Measurements from ENCODE around the gene SLC10A6. TPM values are rescaled to one million over a fixed set of nuclear protein-coding genes. Genes with fewer than 3 reads are reported as not detected.

The SLC10A6 gene
- total and polyA plus RNA-seq, 2 of the 13 experiments (the other 11 are each of a cell fraction or from before 2014, with no cell fraction given) = not detected

GRCh38 chr4:86791126-86791525 lies 58.1 kb downstream of the SLC10A6 start:
- ChIA-PET POLR2A (no interaction called here), CTCF (ENCODE audit: low intra/inter-chr PET ratio, low total read pairs) (interaction anchor here (2.2 kb wide), 1 partner anchor 105 kb away, joined by 14 read pairs; no protein-coding TSS in a partner anchor)
- FAIRE-seq = peak; percentile 78
- no peak overlapping the region for H3K9ac ChIP-seq (ENCODE audit: insufficient read depth, low read depth, low read length)
- no peaks in the 10 kb centered on the region for H3K4me1 ChIP-seq (ENCODE audit: insufficient read depth, low read length)
- H3K4me2 ChIP-seq (ENCODE audit: low read depth, low read length) = peak overlapping the region; percentile 66
- H3K79me2 ChIP-seq (ENCODE audit: insufficient read depth, low read length) = no peaks in the 10 kb centered on the region
- BruUV-seq (replicated peaks) = no TSS peak
- peak; percentile 88 for DNase-seq (ENCODE audit: low spot score)
- no peaks in the 10 kb centered on the region for H4K20me1 ChIP-seq (ENCODE audit: insufficient read depth, low read length)
- 0% methylated on average over 4 of the region's 8 CpGs for WGBS (ENCODE audit: low lambda C conversion rate)
- no peak overlapping the region for H3K4me3 ChIP-seq (replicated peaks in 1 of 3; ENCODE audit: insufficient read depth in 1 of 3, low read depth in 2 of 3, low read length in 3 of 3)
- peak; percentile 100 for ATAC-seq
- in situ Hi-C loops (cut with HindIII; ENCODE audit: extremely low pct_ligation_motif_present, low pct_unique_long_range_greater_than_20kb) = loop anchor here (5.0 kb wide), 1 partner anchor 101 kb away; the partner anchor contains the start of gene C4orf36
- no peaks in the 10 kb centered on the region; a peak in 1 of 5 replicates for H3K27me3 ChIP-seq (ENCODE audit: control insufficient read depth in 1 of 2, insufficient read depth in 2 of 2, low read length in 2 of 2)
- no peaks in the 10 kb centered on the region for H3K9me3 ChIP-seq (ENCODE audit: low read length)
- intact Hi-C loops (cut with micrococcal nuclease; ENCODE audit: unreplicated experiment) = loop anchor here (1.0 kb wide), 1 partner anchor 104 kb away; no protein-coding TSS in a partner anchor
- no peaks in the 10 kb centered on the region for H3K36me3 ChIP-seq (replicated peaks in 1 of 2; ENCODE audit: control insufficient read depth in 1 of 2, insufficient read depth in 2 of 2, low read length in 2 of 2)
- H3K27ac ChIP-seq (ENCODE audit: extremely low read length, insufficient read depth, low read length) = no peak overlapping the region
- no peak overlapping the region for H2AFZ ChIP-seq (ENCODE audit: low read length)
- TF ChIP-seq ZFP90 (CRISPR knock-in tag; IDR thresholded peaks at IDR 0.05; ENCODE audit: borderline replicate concordance) (0 out of 2 replicates have a peak, but pooled peaks have one; percentile 42), ZKSCAN1 (IDR thresholded peaks at IDR 0.05; ENCODE audit: low read length) (no peak), ZNF605 (CRISPR knock-in tag; IDR thresholded peaks at IDR 0.05) (no peak), JDP2 (CRISPR knock-in tag; IDR thresholded peaks at IDR 0.05; ENCODE audit: borderline replicate concordance) (no peak), TRIM22 (IDR thresholded peaks at IDR 0.05) (no peak), TBL1XR1 (IDR thresholded peaks at IDR 0.05; ENCODE audit: borderline replicate concordance, low read length, partially characterized antibody) (no peak), HMG20A (CRISPR knock-in tag; IDR thresholded peaks at IDR 0.05; ENCODE audit: borderline replicate concordance) (no peak), POLR2G (IDR thresholded peaks at IDR 0.05; ENCODE audit: low read depth, low read length) (no peak), MYNN (CRISPR knock-in tag; IDR thresholded peaks at IDR 0.05; ENCODE audit: low read depth) (no peak), GLMP (CRISPR knock-in tag; IDR thresholded peaks at IDR 0.05; ENCODE audit: borderline replicate concordance) (no peak), ARID2 (CRISPR knock-in tag; IDR thresholded peaks at IDR 0.05; ENCODE audit: borderline replicate concordance) (no peak), PBX2 (CRISPR knock-in tag; IDR thresholded peaks at IDR 0.05) (no peak), SMAD9 (CRISPR knock-in tag; IDR thresholded peaks at IDR 0.05) (no peak), SNAI1 (CRISPR knock-in tag; IDR thresholded peaks at IDR 0.05; ENCODE audit: borderline replicate concordance) (no peak), ZSCAN21 (CRISPR knock-in tag; IDR thresholded peaks at IDR 0.05; ENCODE audit: borderline replicate concordance) (no peak), ZFP37 (CRISPR knock-in tag; IDR thresholded peaks at IDR 0.05; ENCODE audit: borderline replicate concordance) (no peak), REL (CRISPR knock-in tag; conservative IDR thresholded peaks at IDR 0.05) (no peak), AHR (CRISPR knock-in tag; IDR thresholded peaks at IDR 0.05) (no peak), ZNF747 (CRISPR knock-in tag; IDR thresholded peaks at IDR 0.05; ENCODE audit: borderline replicate concordance) (no peak; the same call in 1 of the 2 replicates), E2F1 (CRISPR knock-in tag; IDR thresholded peaks at IDR 0.05) (0 out of 2 replicates have a peak, but pooled peaks have one; percentile 36), ZNF10 (CRISPR knock-in tag; IDR thresholded peaks at IDR 0.05; ENCODE audit: borderline replicate concordance, low read depth) (no peak), NR3C1 (CRISPR knock-in tag; IDR thresholded peaks at IDR 0.05) (no peak)
